Common myeloid progenitor, CD34-positive (primary cell): ENCODE results near the gene ACE.

ENCODE experiments used
- CTCF ChIA-PET: fragments of 350-600 bp; sonication (Branson Sonifier 250); formaldehyde crosslinking; loops from one replicate; lab custom pipeline; 2021; ENCODE audit warnings: antibody characterized with exemption; lab: Charles Lee
- POLR2A ChIA-PET: fragments of 350-600 bp; sonication (Branson Sonifier 250); formaldehyde crosslinking; loops from one replicate; lab custom pipeline; 2021; ENCODE audit warnings: antibody characterized with exemption; lab: Charles Lee
- DNase-seq, 3 donors: peaks; one replicate each; pipeline versions ENCODE4 v3.0.0 to v3.0.0-alpha.2; 2013
- H3K27ac ChIP-seq, 2 experiments: 1 replicate in 1 of 2; 2 replicates in 1 of 2; pipeline ENCODE4 v1.7.0; 2013; ENCODE audit warnings: inconsistent platforms in 2 of 2, low read length in 2 of 2, mild to moderate bottlenecking in 2 of 2, low read depth in 1 of 2, moderate library complexity in 1 of 2; ENCODE audit not compliant: severe bottlenecking in 2 of 2, insufficient read depth in 1 of 2, poor library complexity in 1 of 2
- H3K27me3 ChIP-seq, 5 experiments: replicated peaks in 2 of 5; 1 replicate in 3 of 5; 2 replicates in 2 of 5; pipeline versions ENCODE4 v1.6.1 to v1.7.0; 2013; ENCODE audit warnings: low read length in 4 of 5, mild to moderate bottlenecking in 2 of 5, moderate library complexity in 2 of 5, inconsistent platforms in 1 of 5; ENCODE audit not compliant: insufficient read depth in 5 of 5, control insufficient read depth in 4 of 5
- H3K36me3 ChIP-seq, 4 experiments: 1 replicate in 2 of 4; 2 replicates in 2 of 4; pipeline versions ENCODE4 v1.6.1 to v1.7.0; 2013; ENCODE audit warnings: low read length in 3 of 4, control low read depth in 1 of 4, mild to moderate bottlenecking in 1 of 4; ENCODE audit not compliant: control insufficient read depth in 4 of 4, insufficient read depth in 4 of 4
- H3K4me1 ChIP-seq, 4 experiments: 1 replicate in 3 of 4; 2 replicates in 1 of 4; pipeline versions ENCODE4 v1.6.1 to v1.7.1; 2013; ENCODE audit warnings: low read length in 3 of 4, mild to moderate bottlenecking in 3 of 4, control low read depth in 1 of 4, inconsistent platforms in 1 of 4, moderate library complexity in 1 of 4; ENCODE audit not compliant: control insufficient read depth in 4 of 4, insufficient read depth in 4 of 4; ENCODE audit errors: control extremely low read depth in 1 of 4
- H3K4me3 ChIP-seq, 7 experiments: 1 replicate in 4 of 7; 2 replicates in 3 of 7; pipeline versions ENCODE4 v1.5.1 to v1.7.0; 2013; ENCODE audit warnings: mild to moderate bottlenecking in 7 of 7, low read length in 6 of 7, moderate library complexity in 6 of 7, inconsistent platforms in 2 of 7, low read depth in 2 of 7, control low read depth in 1 of 7; ENCODE audit not compliant: insufficient read depth in 4 of 7, control insufficient read depth in 1 of 7; ENCODE audit errors: extremely low read depth in 1 of 7
- H3K9me3 ChIP-seq, 5 experiments: 1 replicate in 4 of 5; 2 replicates in 1 of 5; pipeline versions ENCODE4 v1.6.1 to v1.7.1; 2013; ENCODE audit warnings: low read length in 4 of 5, mild to moderate bottlenecking in 2 of 5, inconsistent platforms in 1 of 5, low read depth in 1 of 5, moderate library complexity in 1 of 5; ENCODE audit not compliant: control insufficient read depth in 4 of 5, insufficient read depth in 2 of 5; ENCODE audit errors: control extremely low read depth in 1 of 5
- whole genome bisulfite sequencing: methylation state at CpG from one replicate; pipeline ENCODE4 v1.1.5; 2013; ENCODE audit not compliant: insufficient coverage; 5-methylcytosine and 5-hydroxymethylcytosine counted together

The ACE gene

GRCh38 chr17:63516910-63517824 lies 40.3 kb downstream of the ACE start:
- H3K27me3 ChIP-seq: peaks cover 0 to 22% (median 16%) of the 10 kb centered on the region in 5 experiments
- no peak overlapping the region for H3K4me3 ChIP-seq
- no peaks in the 10 kb centered on the region for H3K9me3 ChIP-seq
- H3K4me1 ChIP-seq: no peaks in the 10 kb centered on the region
- ChIA-PET CTCF (interaction anchor here (0.7 kb wide), 1 partner anchor 38 kb away, joined by 3 read pairs; no protein-coding TSS in a partner anchor), POLR2A (no interaction called here)
- WGBS: 86% methylated on average over 5 of the region's 6 CpGs
- DNase-seq: no peak
- H3K36me3 ChIP-seq: no peaks in the 10 kb centered on the region
- no peak overlapping the region for H3K27ac ChIP-seq

DNA sequence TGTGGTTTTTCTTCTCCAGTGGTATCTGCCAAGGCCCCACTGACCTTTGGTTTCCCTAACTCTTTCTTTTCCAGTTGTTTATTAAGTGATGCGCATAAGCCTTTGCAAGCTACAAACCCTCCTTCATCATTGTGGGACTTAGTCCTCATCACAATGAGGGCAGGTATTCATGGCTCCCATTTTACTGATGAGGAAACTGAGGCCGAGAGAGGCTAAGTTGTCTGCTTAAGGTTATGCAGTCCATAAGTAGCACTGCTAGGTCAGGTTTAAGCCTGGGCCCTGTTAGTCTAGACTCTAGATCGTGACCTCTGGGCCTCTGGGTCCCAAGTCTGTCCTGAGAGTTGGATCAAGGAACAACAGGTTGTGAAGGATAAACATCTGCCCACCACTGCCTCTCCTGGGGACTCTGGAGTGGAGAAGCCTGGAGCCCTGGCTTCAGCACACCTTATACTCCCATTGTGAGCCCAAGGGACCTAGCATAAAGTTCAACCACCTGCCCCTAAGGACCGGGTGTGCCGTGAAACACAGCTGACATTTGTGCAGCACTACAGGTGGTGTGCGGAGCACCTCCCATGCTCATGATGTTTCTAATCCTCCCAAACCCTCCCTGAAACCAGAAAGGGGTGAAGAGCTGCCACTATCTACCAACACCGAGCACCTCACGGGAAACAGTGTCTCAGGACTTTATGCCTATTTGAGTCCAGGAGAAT lies 41.1 kb downstream of the ACE start:
- no peak for DNase-seq
- Histone ChIP-seq H3K4me3 (no peak overlapping the region), H3K4me1 (no peaks in the 10 kb centered on the region), H3K27ac (no peak overlapping the region), H3K9me3 (no peaks in the 10 kb centered on the region), H3K27me3 (peaks cover 0 to 22% (median 16%) of the 10 kb centered on the region in 5 experiments), H3K36me3 (no peaks in the 10 kb centered on the region)
- ChIA-PET POLR2A (no interaction called here), CTCF (interaction anchor here (0.7 to 1.7 kb wide), 2 partner anchors 39 to 40 kb away, joined by 3 to 4 read pairs; no protein-coding TSS in a partner anchor)
- WGBS: 85% methylated on average over 8 of the region's 8 CpGs

- no peak overlapping the region for H3K4me3 ChIP-seq
- no peaks in the 10 kb centered on the region for H3K36me3 ChIP-seq
- H3K4me1 ChIP-seq: peaks cover 0 to 4% (median 3%) of the 10 kb centered on the region in 4 experiments
- DNase-seq: no peak
- no peak overlapping the region for H3K27ac ChIP-seq
- WGBS: no CpG with 5 or more reads among the region's 1 CpG
- ChIA-PET CTCF (interaction anchor here (0.6 to 1.7 kb wide), 2 partner anchors 41 to 92 kb away, joined by 3 to 4 read pairs; no protein-coding TSS in a partner anchor), POLR2A (no interaction called here)
- H3K9me3 ChIP-seq: no peaks in the 10 kb centered on the region
- H3K27me3 ChIP-seq: peaks cover 0 to 33% (median 21%) of the 10 kb centered on the region in 5 experiments
Observed at GRCh38 chr17:63519116-63519881, 42.4 kb downstream of the ACE start.

DNA sequence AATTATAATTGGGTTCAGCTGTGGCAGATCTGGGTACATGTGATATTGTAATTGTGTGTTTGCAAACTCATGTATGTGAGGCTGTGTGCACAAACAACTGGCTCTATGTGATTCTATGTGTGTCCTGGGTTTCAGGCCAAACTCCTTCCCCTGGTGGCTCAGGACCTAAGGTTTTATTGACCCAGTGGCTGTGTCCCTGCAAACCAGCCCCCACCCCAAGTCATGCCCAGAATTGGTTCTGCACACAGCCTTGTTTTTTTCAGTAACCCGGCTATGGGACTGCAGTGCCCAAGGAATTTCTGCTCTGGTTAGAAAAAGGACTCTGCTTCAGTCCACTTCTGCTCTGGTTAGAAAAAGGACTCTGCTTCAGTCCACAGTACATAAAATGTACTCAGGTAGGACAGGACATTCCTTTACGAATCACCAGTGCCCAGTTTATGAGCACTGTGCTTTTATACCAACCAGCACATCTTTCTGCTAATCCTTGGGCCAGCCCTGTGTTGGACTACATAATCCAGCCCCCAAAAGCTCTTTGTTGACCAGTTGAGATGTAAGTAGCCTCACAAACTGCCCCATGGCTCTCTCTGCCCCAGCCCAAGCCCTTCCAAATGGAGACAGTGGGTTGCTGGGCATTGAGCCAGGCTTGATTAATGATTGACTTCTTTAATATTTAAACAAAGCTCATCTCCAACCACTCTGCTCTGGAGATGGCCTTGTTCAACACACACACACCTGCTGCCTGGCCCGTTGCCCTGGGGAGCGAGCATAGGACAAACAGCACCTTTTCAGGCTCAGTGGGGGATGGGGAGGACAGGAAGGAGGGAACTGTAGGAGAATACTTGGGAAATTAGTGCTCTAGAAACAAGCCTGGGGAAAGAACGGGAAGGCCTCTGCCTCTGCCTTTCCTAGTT lies 43.4 kb downstream of the ACE start:
- CTCF ChIA-PET: no interaction called here

DNA sequence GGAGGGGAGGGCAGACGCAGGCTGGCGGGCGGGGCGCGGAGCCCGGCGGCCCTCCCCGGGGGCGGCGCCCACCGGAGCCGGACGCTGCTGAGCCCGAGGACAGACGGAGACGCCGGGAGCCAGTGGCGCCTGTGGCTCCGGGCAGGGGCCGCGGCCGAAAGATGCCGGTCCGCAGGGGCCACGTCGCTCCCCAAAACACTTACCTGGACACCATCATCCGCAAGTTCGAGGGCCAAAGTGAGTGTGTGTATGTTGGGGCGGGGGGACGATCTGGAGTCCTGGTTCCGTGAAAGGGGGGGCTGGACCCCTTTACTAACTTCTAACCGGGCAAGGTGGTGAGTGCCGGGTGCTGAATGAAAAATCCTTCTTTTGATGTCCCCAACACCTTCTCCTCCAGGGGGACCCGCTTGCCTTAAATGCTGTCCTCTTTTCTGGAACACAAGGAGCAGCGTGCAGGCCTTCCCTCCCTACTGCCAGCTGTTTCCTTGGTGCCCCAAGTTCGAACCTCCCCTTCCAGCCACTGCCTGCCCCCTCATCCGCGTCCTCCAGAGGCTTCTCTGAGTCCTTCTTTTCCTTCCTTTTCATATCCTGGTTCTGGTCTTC lies 46.5 kb downstream of the ACE start, which contains the start of gene KCNH6:
Gene KCNH6, plus strand, starts transcription at position 106 of the 603 bp plus-strand sequence. Its CDS starts 56 bp downstream, at position 162.
- POLR2A ChIA-PET: no interaction called here
- DNase-seq: peak; percentile 15 to 51 (median 36)
- H3K4me1 ChIP-seq: peaks cover 0 to 4% (median 3%) of the 10 kb centered on the region in 4 experiments
- H3K4me3 ChIP-seq: peak within 1 kb of the TSS in 3 of 7 experiments; percentile 32 to 64 (median 48)
- 16% methylated on average over 22 of the region's 38 CpGs for WGBS
- H3K36me3 ChIP-seq: no peaks in the 10 kb centered on the region
- no peaks in the 10 kb centered on the region for H3K9me3 ChIP-seq
- H3K27ac ChIP-seq: no peak within 1 kb of the TSS
- CTCF ChIA-PET: no interaction called here
- H3K27me3 ChIP-seq: peaks cover 2 to 49% (median 12%) of the 10 kb centered on the region in 5 experiments

More for the DNA sequence above, 43.4 kb downstream of the ACE start:
- POLR2A ChIA-PET: no interaction called here
- Histone ChIP-seq H3K9me3 (no peaks in the 10 kb centered on the region), H3K4me1 (peaks cover 0 to 4% (median 3%) of the 10 kb centered on the region in 4 experiments), H3K36me3 (no peaks in the 10 kb centered on the region), H3K27ac (no peak overlapping the region), H3K4me3 (no peak overlapping the region), H3K27me3 (peaks cover 2 to 38% (median 21%) of the 10 kb centered on the region in 5 experiments)
- no peak for DNase-seq
- 57% methylated on average over 5 of the region's 5 CpGs for WGBS
